SK-N-SH treated with all-trans-retinoic acid at 6 μM for 48 hours (cell line): ENCODE results near the gene MDGA2.

Experiments
- ATAC-seq: fragments of 200-7000 bp; cut with Tn5 transposase; 3 replicates; pipeline ENCODE4 v1.9.1; 2020; ENCODE audit warnings: mild to moderate bottlenecking, moderate library complexity
- ARNTL ChIP-seq: fragments of 450-650 bp; formaldehyde crosslinking; IDR thresholded peaks from 2 replicates; pipeline ENCODE4 v1.5.0; 2020; ENCODE audit warnings: low read depth, mild to moderate bottlenecking, moderate library complexity, borderline replicate concordance
- CREB5 ChIP-seq: fragments of 250-450 bp; sonication (Bioruptor Pico); IDR thresholded peaks from 2 replicates; pipeline ENCODE4 v1.5.1; 2020; ENCODE audit warnings: low read depth, mild to moderate bottlenecking, moderate library complexity
- CSDC2 ChIP-seq: fragments of 250-450 bp; sonication (Bioruptor Pico); IDR thresholded peaks from 2 replicates; pipeline ENCODE4 v1.5.0; 2020; ENCODE audit warnings: mild to moderate bottlenecking, moderate library complexity
- ESRRG ChIP-seq: fragments of 250-450 bp; sonication (Bioruptor Pico); IDR thresholded peaks from 2 replicates; pipeline ENCODE4 v1.6.1; 2021; ENCODE audit warnings: mild to moderate bottlenecking
- GLIS3 ChIP-seq: fragments of 250-450 bp; sonication (Bioruptor Pico); IDR thresholded peaks from 2 replicates; pipeline ENCODE4 v1.5.0; 2020; ENCODE audit warnings: mild to moderate bottlenecking, moderate library complexity
- ISL1 ChIP-seq: fragments of 250-450 bp; sonication (Bioruptor Pico); IDR thresholded peaks from 2 replicates; pipeline ENCODE4 v2.1.2; 2022; ENCODE audit warnings: mild to moderate bottlenecking, moderate library complexity
- OSR1 ChIP-seq: fragments of 250-450 bp; sonication (Bioruptor Pico); IDR thresholded peaks from 2 replicates; pipeline ENCODE4 v1.8.0; 2022; ENCODE audit warnings: moderate library complexity, mild to moderate bottlenecking, inconsistent platforms
- PATZ1 ChIP-seq: fragments of 250-450 bp; sonication (Bioruptor Pico); IDR thresholded peaks from 2 replicates; pipeline ENCODE4 v1.8.0; 2020; ENCODE audit warnings: mild to moderate bottlenecking, moderate library complexity, borderline replicate concordance
- POU6F1 ChIP-seq: fragments of 250-450 bp; sonication (Bioruptor Pico); IDR thresholded peaks from 2 replicates; pipeline ENCODE4 v1.8.0; 2021; ENCODE audit warnings: low read depth, mild to moderate bottlenecking, moderate library complexity, borderline replicate concordance
- PPARA ChIP-seq: fragments of 250-450 bp; sonication (Bioruptor Pico); IDR thresholded peaks from 2 replicates; pipeline ENCODE4 v1.5.0; 2020; ENCODE audit warnings: mild to moderate bottlenecking, borderline replicate concordance
- SNAI2 ChIP-seq: fragments of 250-450 bp; sonication (Bioruptor Pico); IDR thresholded peaks from 2 replicates; pipeline ENCODE4 v1.5.0; 2020; ENCODE audit warnings: mild to moderate bottlenecking, moderate library complexity
- TCF4 ChIP-seq: fragments of 250-450 bp; sonication (Bioruptor Pico); IDR thresholded peaks from 2 replicates; pipeline ENCODE4 v1.8.0; 2021; ENCODE audit warnings: mild to moderate bottlenecking, moderate library complexity, borderline replicate concordance
- TOX ChIP-seq: fragments of 250-450 bp; sonication (Bioruptor Pico); IDR thresholded peaks from 2 replicates; pipeline ENCODE4 v1.8.0; 2021; ENCODE audit warnings: mild to moderate bottlenecking, moderate library complexity, borderline replicate concordance
- TSHZ2 ChIP-seq: fragments of 250-450 bp; sonication (Bioruptor Pico); IDR thresholded peaks from 2 replicates; pipeline ENCODE4 v1.5.0; 2020; ENCODE audit warnings: mild to moderate bottlenecking, moderate library complexity
- ZC3H10 ChIP-seq: fragments of 250-450 bp; sonication (Bioruptor Pico); IDR thresholded peaks from 2 replicates; pipeline ENCODE4 v1.5.1; 2021; ENCODE audit warnings: mild to moderate bottlenecking, moderate library complexity
- ZFP3 ChIP-seq: fragments of 250-450 bp; sonication (Bioruptor Pico); IDR thresholded peaks from 2 replicates; pipeline ENCODE4 v1.5.0; 2020; ENCODE audit warnings: mild to moderate bottlenecking, moderate library complexity
- ZFP30 ChIP-seq: fragments of 450-650 bp; formaldehyde crosslinking; IDR thresholded peaks from 2 replicates; pipeline ENCODE4 v1.5.0; 2022; ENCODE audit warnings: mild to moderate bottlenecking, moderate library complexity
- ZNF565 ChIP-seq: fragments of 450-650 bp; formaldehyde crosslinking; conservative IDR thresholded peaks from 2 replicates; pipeline ENCODE4 v1.5.0; 2020; ENCODE audit warnings: low read depth, mild to moderate bottlenecking, moderate library complexity

The MDGA2 gene

GRCh38 chr14:47710581-47710980, 35.2 kb upstream of the MDGA2 start:
- TF ChIP-seq CREB5 (CRISPR knock-in tag): no peak
- no peak for ATAC-seq

- TF ChIP-seq OSR1 (CRISPR knock-in tag) (no peak), ZNF565 (no peak), ZC3H10 (CRISPR knock-in tag) (no peak), CREB5 (CRISPR knock-in tag) (no peak), POU6F1 (no peak), ARNTL (no peak), TSHZ2 (no peak), SNAI2 (CRISPR knock-in tag) (no peak), ESRRG (CRISPR knock-in tag) (no peak), TCF4 (CRISPR knock-in tag) (no peak)
- TF ChIP-seq, all 23 proteins: peak for 0
- no peak for ATAC-seq
Observed at GRCh38 chr14:47705683-47706082, 30.3 kb upstream of the MDGA2 start.

GRCh38 chr14:47691829-47692228, 16.4 kb upstream of the MDGA2 start:
- TF ChIP-seq ZFP3 (CRISPR knock-in tag) (no peak), CREB5 (CRISPR knock-in tag) (no peak)
- TF ChIP-seq, all 23 proteins: peak for 0
- ATAC-seq: no peak

- ATAC-seq: no peak
- TF ChIP-seq SNAI2 (CRISPR knock-in tag): no peak
- no peak for TF ChIP-seq ZNF565
- no peak for TF ChIP-seq CSDC2 (CRISPR knock-in tag)
- no peak for TF ChIP-seq TOX (CRISPR knock-in tag)
- no peak for TF ChIP-seq ARNTL
- TF ChIP-seq ISL1 (CRISPR knock-in tag): no peak
- TF ChIP-seq GLIS3 (CRISPR knock-in tag): no peak
- no peak for TF ChIP-seq PATZ1 (CRISPR knock-in tag)
- TF ChIP-seq TCF4 (CRISPR knock-in tag): no peak
- TF ChIP-seq CREB5 (CRISPR knock-in tag): no peak
- no peak for TF ChIP-seq ZFP30 (CRISPR knock-in tag)
- TF ChIP-seq ZFP3 (CRISPR knock-in tag): no peak
- no peak for TF ChIP-seq PPARA (CRISPR knock-in tag)
- TF ChIP-seq, all 23 proteins: peak for 0
Observed at GRCh38 chr14:47678993-47679392, 3.6 kb upstream of the MDGA2 start.
